ENCODE results near the gene TTC21B.

DNA sequence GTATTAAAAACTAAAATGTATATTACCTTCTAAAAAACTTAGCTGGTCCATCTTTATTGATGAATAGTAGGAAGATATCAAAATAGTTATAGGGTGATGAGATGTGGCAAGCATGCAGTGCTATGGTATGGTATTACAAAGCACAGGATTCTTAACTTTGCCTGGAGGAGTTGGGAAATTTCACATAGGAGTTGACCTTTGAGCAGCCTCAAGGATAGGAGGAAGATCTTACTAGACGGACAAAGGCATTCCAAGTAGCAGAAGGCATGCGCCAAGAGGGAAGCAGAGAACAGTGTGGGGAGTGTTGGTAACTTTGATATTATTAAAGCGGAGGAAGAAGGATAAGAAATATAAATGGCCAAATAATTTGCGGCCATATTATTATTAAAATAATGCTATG, 60.0 kb downstream of the TTC21B start:
- TF ChIP-seq, protein P1, sequence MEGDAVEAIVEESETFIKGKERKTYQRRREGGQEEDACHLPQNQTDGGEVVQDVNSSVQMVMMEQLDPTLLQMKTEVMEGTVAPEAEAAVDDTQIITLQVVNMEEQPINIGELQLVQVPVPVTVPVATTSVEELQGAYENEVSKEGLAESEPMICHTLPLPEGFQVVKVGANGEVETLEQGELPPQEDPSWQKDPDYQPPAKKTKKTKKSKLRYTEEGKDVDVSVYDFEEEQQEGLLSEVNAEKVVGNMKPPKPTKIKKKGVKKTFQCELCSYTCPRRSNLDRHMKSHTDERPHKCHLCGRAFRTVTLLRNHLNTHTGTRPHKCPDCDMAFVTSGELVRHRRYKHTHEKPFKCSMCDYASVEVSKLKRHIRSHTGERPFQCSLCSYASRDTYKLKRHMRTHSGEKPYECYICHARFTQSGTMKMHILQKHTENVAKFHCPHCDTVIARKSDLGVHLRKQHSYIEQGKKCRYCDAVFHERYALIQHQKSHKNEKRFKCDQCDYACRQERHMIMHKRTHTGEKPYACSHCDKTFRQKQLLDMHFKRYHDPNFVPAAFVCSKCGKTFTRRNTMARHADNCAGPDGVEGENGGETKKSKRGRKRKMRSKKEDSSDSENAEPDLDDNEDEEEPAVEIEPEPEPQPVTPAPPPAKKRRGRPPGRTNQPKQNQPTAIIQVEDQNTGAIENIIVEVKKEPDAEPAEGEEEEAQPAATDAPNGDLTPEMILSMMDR (IDR thresholded peaks at IDR 0.05): no peak
- no peak for TF ChIP-seq POLR2AphosphoS5 (IDR thresholded peaks at IDR 0.05)
- TF ChIP-seq POLR2A (IDR thresholded peaks at IDR 0.05): no peak
- no peak for TF ChIP-seq EP300 (IDR thresholded peaks at IDR 0.05)

Measured in suprapubic skin (tissue), 4 donors.